Hepatic stellate cell (primary cell): Measurements from ENCODE around the gene TRIM40.
"Not testable (repeated sequence)": the region's sequence is repeated elsewhere in the genome, so short reads cannot be mapped to it uniquely, and the experiment has no call there.

Experiments
- DNase-seq: peaks from one replicate; pipeline ENCODE4 v3.0.0; 2011; ENCODE audit warnings: low spot score

Gene TRIM40

DNA sequence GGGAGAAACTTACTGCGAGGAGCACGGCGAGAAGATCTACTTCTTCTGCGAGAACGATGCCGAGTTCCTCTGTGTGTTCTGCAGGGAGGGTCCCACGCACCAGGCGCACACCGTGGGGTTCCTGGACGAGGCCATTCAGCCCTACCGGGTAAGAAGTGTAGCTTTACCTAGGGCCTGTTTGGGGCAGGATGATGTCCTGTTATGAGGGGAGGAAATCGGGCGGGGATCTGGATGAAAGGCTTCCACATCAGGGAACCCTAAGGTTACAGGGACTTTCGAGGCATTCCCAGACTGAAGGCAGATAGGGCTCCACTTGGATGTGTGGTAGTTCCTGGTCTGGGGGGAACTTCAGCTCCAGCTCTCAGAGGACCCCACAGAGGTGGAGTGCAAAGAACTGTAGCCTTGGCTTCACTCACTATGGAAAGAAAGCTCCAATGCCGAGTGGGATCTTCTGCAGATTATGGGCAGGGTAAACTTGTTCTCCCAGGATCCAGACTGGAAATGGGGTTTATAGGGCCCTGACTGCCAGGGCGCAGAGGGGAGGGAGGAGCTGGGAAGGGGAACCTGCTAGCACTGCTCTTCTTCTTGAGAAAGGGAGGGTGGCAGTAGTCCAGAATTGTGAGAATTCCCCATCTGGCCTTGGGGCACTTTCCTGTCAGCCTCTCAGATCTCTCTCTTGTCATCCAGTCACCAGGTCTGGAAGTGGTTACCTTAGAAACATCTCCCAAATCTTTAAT, 28.1 kb downstream of the TRIM40 start:
- DNase-seq: no peak

DNA sequence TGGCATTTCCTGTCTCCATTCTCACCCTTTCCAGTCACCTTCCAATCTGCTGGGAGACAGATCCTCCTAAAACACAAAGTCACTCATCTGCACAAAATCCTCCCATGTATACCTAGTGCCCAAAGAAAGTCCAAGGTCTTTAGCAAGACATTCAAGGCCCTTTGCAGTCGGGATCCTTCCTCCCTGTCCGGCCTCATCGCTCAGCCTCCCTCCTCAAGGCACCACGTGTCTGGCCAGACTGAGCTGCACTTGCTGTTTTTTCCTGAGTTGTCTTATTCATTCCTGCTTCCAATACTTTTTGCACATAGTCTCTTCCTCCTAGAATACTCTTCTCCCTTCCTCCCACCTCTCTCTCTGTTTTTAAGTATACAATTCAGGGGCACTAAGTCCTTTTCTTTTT, 28.8 kb downstream of the TRIM40 start:
- DNase-seq: no peak

DNA sequence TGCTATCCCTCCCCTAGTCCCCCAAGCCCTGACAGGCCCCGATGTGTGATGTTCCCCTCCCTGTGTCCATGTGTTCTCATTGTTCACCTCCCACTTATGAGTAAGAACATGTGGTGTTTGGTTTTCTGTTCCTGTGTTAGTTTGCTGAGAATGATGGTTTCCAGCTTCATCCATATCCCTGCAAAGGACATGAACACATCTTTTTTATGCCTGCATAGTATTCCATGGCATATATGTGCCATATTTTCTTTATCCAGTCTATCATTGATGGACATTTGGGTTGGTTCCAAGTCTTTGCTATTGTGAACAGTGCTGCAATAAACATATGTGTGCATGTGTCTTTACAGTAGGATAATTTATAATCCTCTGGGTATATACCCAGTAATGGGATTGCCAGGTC, 29.3 kb downstream of the TRIM40 start:
- not testable (repeated sequence) for DNase-seq

DNA sequence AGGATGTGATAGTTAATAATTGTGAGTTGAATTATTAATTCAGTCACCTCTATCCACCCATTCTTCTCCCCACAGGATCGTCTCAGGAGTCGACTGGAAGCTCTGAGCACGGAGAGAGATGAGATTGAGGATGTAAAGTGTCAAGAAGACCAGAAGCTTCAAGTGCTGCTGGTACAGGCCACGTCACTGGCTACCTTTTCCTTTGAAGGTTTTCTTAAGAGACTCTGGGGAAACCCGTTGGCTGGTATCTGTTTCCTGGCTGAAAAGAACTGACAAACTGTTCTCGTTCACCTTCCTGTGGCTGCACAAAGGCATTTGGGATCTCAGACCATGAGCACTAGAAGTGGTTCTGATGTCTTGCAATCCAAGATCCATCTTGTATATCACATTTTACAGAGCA, 31.2 kb downstream of the TRIM40 start:
- no peak for DNase-seq

DNA sequence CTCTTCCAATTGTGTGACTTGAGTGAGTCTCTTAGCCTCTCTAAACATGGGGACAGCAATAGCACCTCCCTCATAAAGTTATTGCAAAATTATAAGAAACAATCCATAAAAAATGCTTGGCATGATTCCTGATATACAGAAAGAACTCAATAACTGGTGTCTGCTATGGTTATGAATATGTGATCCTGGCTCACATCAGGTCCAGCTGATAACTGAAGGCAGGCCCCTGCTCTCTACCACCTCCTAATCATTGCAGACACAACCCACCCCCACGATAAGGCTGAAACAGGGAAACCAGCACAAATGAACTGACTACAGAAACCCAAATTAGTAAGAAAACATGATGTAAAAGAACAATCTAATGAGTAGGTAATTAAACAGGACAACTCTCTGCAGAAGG, 32.8 kb downstream of the TRIM40 start:
- no peak for DNase-seq

DNA sequence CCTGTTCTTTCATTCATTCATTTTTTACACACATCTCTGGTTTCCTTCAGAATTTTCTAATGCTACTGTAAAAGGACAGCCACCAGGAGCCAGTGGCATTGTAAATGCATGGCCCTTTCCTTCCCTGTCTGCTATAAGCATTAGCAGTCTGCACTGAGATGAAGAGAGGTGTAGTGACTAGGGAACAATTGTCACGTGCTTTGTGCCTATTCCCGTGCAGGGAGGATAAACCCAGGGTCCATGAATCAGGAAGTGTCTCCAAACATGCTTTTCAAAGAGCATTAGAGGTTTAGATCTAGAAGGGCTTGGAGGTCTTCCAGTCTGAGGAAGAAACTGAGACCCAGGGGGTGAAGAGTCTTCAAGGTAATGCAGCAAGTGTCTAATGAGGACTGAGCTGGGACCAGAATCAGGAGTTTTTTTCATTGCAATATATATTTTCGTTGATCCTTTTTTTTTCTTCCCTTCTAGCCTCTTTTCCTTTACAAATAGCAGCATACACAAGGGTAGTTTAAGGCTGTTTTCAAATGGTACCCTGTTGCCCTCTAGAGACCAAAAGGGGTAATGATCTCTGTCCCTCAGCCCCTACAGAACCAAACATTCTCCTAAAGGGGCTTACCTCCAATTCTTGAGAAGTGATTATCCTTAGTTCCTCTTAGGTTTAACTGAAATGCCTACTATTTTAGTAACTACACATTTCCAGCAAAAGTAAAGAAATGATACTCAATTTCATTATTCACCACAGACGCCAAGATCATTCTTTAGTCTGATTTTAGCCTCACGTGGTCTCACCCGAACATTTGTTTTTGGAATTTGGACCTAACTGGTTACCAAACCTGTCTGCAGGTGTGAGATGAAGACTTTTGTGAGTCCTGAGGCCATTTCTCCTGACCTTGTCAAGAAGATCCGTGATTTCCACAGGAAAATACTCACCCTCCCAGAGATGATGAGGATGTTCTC, 34.0 kb downstream of the TRIM40 start:
- DNase-seq: peak; percentile 47

DNA sequence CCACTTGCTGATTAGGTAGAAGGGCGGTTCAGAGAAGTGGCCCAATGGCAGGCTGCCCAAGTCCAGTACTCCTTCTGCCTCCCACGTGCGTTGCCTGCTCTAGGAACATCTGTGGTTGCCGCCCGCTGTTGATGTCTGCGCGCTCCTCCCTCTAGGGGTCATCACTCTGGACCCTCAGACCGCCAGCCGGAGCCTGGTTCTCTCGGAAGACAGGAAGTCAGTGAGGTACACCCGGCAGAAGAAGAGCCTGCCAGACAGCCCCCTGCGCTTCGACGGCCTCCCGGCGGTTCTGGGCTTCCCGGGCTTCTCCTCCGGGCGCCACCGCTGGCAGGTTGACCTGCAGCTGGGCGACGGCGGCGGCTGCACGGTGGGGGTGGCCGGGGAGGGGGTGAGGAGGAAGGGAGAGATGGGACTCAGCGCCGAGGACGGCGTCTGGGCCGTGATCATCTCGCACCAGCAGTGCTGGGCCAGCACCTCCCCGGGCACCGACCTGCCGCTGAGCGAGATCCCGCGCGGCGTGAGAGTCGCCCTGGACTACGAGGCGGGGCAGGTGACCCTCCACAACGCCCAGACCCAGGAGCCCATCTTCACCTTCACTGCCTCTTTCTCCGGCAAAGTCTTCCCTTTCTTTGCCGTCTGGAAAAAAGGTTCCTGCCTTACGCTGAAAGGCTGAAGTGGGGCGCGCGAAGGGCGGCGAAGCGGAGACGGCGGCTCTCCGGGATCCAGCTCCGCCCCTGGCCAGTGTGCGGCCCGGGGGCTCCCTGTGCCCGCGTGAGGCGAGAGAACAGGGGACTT, 35.9 kb downstream of the TRIM40 start:
- no peak for DNase-seq

DNA sequence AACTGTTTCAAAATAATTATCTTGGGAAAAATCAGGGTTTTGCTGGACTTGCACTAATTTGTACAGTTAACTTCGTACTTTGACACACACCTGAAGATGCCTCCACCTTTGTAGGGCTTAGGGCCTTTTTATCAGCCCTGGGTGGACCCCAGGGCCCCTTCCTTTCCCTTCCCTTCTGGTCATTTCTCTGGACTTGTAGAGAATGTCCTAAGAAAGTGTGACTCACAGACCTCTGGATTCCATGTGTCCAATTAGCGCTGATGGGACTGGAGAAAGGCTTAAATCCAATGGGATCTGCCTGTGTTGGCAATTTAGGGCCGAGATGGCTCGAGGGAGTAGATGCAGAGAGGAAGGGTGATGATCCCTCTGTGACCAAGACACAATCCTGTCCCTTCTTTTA, 36.7 kb downstream of the TRIM40 start:
- DNase-seq: no peak

DNA sequence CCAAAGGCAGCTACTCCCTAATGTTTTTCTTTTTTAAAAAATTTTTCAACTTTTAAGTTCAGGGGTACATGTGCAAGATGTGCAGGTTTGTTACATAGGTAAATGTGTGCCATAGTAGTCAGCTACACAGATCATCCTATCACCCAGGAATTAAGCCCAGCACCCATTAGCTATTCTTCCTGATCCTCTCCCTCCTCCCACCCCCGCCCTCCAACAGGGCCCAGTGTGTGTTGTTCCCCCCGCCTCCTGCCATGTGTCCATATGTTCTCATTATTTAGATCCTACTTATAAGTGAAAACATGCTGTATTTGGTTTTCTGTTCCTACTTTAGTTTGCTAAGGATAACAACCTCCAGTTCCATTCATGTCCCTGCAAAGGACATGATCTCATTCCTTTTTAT, 39.8 kb downstream of the TRIM40 start:
- no peak for DNase-seq

DNA sequence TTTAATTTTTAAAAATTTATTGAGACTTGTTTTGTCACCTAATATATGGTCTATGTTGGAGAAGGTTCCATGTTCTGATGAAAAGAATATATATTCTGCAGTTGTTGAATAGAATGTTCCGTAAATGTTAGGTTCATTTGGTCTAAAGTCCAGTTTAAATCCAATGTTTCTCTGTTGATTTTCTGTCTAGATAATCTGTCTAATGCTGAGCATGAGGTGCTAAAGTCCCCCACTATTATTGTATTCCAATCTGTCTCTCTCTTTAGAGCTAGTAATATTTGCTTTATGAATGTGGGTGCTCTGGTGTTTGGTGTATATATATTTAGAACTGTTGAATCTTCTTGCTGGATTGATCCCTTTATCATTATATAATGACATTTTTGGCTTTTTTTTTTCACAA, 42.9 kb downstream of the TRIM40 start:
- DNase-seq: no peak

DNA sequence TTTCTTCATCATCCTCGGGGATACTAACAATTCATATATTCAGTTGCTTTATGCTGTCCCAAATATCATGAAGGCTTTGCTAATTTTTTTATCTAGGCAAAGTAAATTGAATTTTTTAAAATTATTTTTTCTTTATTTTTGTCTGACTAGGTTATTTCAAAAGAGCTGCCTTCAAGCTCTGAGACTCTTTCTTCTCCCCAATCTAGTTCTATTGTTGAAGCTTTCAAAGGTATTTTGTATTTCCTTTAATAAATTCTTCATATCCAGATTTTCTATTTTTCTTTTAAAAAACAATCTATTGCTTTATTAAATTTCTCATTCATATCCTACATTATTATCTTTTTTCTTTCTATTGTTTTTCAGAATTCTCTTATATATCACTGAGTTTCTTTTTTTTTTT, 44.2 kb downstream of the TRIM40 start:
- no peak for DNase-seq

DNA sequence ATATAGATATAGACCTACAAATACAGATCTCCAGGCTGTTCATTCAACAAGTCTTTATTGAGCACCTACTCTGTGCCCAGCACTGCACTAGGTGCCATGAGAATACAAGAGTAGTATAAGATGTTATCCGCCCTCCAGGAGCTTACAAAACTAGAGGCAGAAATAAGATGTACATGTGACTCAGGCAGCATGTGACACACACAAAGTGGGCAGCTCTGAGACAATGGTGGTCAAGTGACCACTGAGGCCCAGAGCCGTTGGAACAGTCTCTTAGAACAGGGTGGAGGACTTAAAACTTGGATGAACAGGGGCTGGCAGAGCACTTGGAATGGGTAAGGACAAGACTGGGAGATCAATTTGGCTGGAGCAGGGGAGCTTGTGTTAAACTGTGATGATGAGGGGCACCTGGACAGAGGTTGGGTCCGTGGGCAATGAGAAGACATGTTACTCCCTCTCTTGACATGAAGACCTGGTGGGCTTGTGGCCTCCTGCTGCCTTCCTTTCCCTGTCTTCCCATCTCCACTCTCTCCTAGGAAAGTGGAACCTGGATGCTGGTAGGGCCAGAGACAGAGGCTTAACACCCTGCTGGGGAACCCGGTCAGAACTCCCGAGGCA, 48.6 kb downstream of the TRIM40 start:
- no peak for DNase-seq

DNA sequence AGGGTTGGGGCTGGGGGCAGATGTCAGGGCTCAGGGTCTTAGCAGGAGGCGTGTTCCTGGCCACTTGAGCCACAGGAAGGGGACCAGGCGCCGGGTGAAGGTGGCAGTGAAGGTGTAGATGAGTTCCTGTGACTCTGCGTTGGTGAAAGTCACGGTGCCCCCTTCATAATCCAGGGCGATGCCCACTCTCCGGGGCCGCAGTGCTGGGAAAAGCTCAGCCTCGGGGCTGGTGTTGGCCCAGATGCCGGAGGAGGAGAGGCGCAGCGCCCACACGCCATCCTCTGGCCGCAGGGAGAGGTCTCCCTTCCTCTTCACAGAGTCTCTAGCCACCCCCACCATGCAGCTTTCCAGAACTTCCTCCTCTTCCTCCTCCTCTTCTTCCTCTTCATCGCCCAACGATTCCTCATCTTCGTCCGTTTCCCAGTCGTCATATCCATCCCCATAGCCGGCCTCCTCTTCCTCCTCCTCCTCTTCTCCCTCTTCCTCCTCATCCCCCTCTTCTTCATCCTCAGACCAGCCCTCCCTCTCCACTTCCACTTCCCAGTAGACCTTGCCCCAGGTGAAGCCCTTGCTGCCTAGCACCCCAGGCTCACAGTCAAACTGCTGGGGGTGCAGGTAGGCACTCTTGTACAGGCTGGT, 50.0 kb downstream of the TRIM40 start:
- no peak for DNase-seq

DNA sequence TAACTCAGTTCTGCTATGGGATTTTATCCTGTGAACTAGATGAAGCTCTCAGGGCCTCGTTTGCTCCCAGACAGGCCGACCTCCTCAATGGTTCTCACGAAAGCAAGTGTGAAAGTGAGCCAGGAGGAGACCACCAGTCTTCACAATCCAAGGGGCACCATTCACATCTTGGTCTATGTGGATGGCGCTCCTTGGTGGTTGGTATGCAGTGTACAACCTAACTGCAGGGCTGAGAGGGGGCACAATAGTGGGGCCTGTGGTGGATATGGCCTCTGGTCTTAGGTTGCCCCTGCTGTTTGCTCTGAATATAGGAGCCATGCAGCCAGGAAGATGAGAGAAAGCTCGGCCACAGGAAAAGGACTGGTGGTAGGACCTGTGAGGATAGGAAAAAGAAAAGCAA, 52.6 kb downstream of the TRIM40 start:
- no peak for DNase-seq

DNA sequence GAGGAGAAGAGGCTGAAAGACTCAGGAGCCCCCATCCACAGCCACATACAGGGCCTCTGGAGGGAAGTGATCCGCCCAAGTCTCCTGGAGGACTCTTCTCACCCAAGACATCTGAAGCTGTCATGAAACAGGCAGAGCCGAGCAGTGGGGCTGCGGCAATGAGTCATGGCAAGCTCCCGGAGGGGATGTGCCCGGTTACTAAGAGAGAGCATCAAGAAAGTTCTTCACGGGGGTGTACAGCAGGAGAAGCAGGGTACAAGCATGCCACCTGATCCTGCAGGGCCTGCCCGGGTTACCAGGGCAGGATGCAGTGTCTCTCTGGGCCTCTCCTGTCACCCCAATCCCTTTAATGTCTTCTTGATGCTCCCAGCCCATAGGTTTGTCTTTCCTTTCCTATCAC, 56.1 kb downstream of the TRIM40 start:
- no peak for DNase-seq

DNA sequence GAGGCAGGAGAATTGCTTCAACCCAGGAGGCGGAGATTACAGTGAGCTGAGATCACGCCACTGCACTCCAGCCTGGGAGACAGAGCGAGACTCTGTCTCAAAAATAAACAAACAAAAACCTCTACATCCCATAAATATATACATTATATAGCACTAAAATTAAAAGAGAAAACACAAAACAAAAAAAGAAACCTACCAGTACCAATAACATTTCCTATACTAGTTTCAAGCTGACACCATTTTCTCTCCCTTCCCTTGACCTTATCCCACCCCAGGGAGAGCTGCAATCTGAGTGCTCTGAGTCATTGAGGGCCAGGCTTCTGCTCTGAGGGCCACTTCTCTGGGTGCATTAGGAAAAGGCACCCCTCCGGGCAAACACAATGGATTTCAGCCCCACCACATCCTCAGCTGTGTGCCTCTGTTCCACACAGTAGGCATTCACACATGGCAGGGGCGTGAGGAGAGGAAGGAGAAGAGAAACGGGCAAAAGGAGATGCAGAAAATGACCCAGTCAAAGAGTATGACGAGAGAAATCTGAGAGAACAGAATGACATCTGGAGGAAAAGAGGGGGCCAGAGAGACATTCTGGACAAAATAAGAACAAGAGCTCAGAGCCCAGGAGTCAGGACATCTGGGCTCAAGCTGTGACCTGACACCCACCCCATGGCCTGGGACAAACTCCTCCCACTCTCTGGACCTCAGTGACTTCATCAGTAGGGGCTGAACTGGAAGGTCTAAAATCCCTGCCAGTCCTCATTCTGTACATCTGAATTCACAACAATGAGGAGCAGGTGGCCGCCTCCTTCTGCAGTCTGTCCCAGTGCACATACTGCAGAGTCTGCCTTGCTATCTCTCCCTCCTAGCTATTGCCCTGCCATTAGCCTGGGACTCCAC, 59.1 kb downstream of the TRIM40 start:
- no peak for DNase-seq

DNA sequence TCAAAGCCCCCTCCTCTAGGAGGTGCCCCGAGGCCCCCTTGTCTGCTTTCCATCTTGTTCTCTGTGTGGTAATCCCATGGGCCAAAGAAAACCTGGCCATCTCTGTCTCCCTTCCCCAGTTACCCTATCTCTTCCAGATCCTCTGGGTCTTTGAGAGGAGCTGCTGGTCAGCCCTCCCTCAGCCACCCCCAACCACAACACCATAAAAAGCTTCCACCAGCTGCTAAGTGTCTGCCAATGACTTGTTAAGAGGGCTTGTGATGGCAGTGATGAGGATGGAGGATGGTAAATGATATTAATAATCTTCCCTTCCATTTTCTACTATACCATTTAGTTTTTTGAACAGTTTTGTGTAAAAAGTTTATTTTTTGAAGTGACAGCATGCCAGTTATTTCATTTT, 60.0 kb downstream of the TRIM40 start:
- DNase-seq: no peak

DNA sequence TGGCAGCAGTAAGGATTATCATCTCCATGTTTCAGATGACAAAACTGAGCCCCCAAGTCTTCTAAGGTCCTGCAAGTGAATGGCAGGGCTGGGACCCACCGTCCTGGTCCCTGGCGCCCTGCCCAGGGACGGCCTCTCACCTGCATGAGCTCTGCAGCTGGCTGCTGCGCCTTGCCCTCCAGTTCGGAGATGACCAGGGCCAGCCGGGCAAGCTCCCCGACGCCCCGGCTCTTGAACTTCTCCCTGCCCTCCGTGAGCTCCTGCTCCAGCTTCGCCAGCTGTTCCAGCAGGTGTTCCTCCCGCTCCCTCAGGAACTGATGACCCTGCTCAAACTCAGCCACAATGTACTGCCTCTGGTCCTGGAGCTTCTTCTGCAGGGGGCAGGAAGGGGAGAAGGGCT, 60.4 kb downstream of the TRIM40 start:
- no peak for DNase-seq
